OCI-LY7 (cell line): ENCODE measurements around the gene IFNW1.

Experiments
- CTCF ChIP-seq: fragments of 200-600 bp; sonication (generic); conservative IDR thresholded peaks from 2 replicates; pipeline ENCODE4 v1.5.1; 2014; ENCODE audit warnings: mild to moderate bottlenecking, antibody characterized with exemption, low read length, moderate library complexity, mixed read lengths
- EZH2phosphoT487 ChIP-seq: fragments of 200-600 bp; sonication (generic); IDR thresholded peaks from 2 replicates; pipeline ENCODE4 v1.6.1; 2018; ENCODE audit warnings: low read depth, borderline replicate concordance, mild to moderate bottlenecking, mixed run types, antibody characterized with exemption, low read length, moderate library complexity, mixed read lengths

DNA sequence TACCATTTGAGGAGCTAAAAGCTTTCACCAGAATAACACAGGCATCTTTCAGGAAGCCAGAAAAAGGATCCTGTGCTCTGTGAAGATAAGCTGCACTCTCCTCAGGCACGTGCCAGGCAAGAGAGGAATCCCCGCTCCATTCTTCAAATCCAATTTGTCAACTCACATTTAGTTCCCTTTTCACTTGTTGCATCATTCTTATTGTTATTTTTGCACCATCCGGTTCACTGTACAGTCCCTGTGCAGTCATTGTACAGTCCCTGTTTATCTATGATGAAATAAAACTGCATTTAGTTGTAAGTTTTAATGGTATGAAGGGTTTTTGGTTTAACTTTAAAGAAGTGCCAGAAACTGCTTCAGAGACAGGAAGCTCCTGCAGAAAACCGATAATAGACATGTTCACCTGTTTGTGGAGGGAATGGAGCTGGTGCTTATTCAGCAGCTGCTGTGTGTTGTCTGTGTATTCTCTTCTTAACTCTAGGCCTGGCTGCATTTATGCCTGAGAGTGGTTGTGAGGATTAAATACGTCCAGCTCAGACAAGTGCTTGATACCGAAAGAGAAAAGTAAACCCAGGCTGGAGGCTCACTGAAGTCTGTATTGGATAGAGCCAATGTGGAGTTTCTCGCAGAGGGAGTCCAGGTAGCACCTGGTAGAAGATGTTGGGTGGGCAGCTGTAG lies 22.4 kb downstream of the IFNW1 start:
- TF ChIP-seq CTCF (no peak), EZH2phosphoT487 (no peak)
